Measurements from ENCODE around the gene IGF1R. TPM values are rescaled to one million over a fixed set of nuclear protein-coding genes. Genes with fewer than 3 reads are reported as not detected.

IGF1R gene
- total RNA-seq, 1 experiment from 2014 or later = 0.56 TPM

- Histone ChIP-seq H3K4me2 (ENCODE audit: low read depth, low read length, poor library complexity, severe bottlenecking) (no peak overlapping the region), H3K36me3 (ENCODE audit: insufficient read depth, low read length) (no peaks in the 10 kb centered on the region), H3K27me3 (ENCODE audit: low read length) (no peaks in the 10 kb centered on the region), H3K27ac (ENCODE audit: low read length) (no peak overlapping the region), H2AFZ (ENCODE audit: low read length) (no peak overlapping the region), H3K9me2 (replicated peaks; ENCODE audit: insufficient read depth, low read length) (no peaks in the 10 kb centered on the region), H3K9me3 (ENCODE audit: low read length) (no peaks in the 10 kb centered on the region), H3K79me2 (ENCODE audit: low read length) (no peaks in the 10 kb centered on the region), H3K9ac (ENCODE audit: low read length) (no peak overlapping the region), H3K4me3 (ENCODE audit: low read length) (no peak overlapping the region), H3K4me1 (ENCODE audit: low read length) (no peaks in the 10 kb centered on the region), H4K20me1 (ENCODE audit: insufficient read depth, low read depth, low read length) (no peaks in the 10 kb centered on the region)
- DNase-seq = no peak
Measured at GRCh38 chr15:98660055-98660454, 11.7 kb downstream of the IGF1R start.

- Histone ChIP-seq H3K79me2 (ENCODE audit: low read length) (no peaks in the 10 kb centered on the region), H3K9ac (ENCODE audit: low read length) (no peak overlapping the region)
Measured at GRCh38 chr15:98663045-98663444, 14.7 kb downstream of the IGF1R start.

GRCh38 chr15:98663606-98664005, 15.3 kb downstream of the IGF1R start:
- no peak for DNase-seq
- H4K20me1 ChIP-seq (ENCODE audit: insufficient read depth, low read depth, low read length) = no peaks in the 10 kb centered on the region
- H3K79me2 ChIP-seq (ENCODE audit: low read length) = no peaks in the 10 kb centered on the region
- H3K9me2 ChIP-seq (replicated peaks; ENCODE audit: insufficient read depth, low read length) = no peaks in the 10 kb centered on the region
- no peaks in the 10 kb centered on the region for H3K4me1 ChIP-seq (ENCODE audit: low read length)
- no peak overlapping the region for H3K9ac ChIP-seq (ENCODE audit: low read length)
- no peaks in the 10 kb centered on the region for H3K9me3 ChIP-seq (ENCODE audit: low read length)
- H3K4me3 ChIP-seq (ENCODE audit: low read length) = no peak overlapping the region
- H3K27me3 ChIP-seq (ENCODE audit: low read length) = no peaks in the 10 kb centered on the region
- no peak overlapping the region for H3K4me2 ChIP-seq (ENCODE audit: low read depth, low read length, poor library complexity, severe bottlenecking)
- no peaks in the 10 kb centered on the region for H3K36me3 ChIP-seq (ENCODE audit: insufficient read depth, low read length)
- H3K27ac ChIP-seq (ENCODE audit: low read length) = no peak overlapping the region
- H2AFZ ChIP-seq (ENCODE audit: low read length) = no peak overlapping the region

More at GRCh38 chr15:98663045-98663444, 14.7 kb downstream of the IGF1R start:
- no peak overlapping the region for H3K4me3 ChIP-seq (ENCODE audit: low read length)
- H4K20me1 ChIP-seq (ENCODE audit: insufficient read depth, low read depth, low read length) = no peaks in the 10 kb centered on the region
- H3K9me3 ChIP-seq (ENCODE audit: low read length) = no peaks in the 10 kb centered on the region
- no peaks in the 10 kb centered on the region for H3K27me3 ChIP-seq (ENCODE audit: low read length)
- H3K36me3 ChIP-seq (ENCODE audit: insufficient read depth, low read length) = no peaks in the 10 kb centered on the region
- H3K4me2 ChIP-seq (ENCODE audit: low read depth, low read length, poor library complexity, severe bottlenecking) = no peak overlapping the region
- no peak overlapping the region for H2AFZ ChIP-seq (ENCODE audit: low read length)
- no peaks in the 10 kb centered on the region for H3K9me2 ChIP-seq (replicated peaks; ENCODE audit: insufficient read depth, low read length)
- DNase-seq = no peak
- H3K27ac ChIP-seq (ENCODE audit: low read length) = no peak overlapping the region
- no peaks in the 10 kb centered on the region for H3K4me1 ChIP-seq (ENCODE audit: low read length)

GRCh38 chr15:98666441-98666840, 18.1 kb downstream of the IGF1R start:
- H3K9me2 ChIP-seq (replicated peaks; ENCODE audit: insufficient read depth, low read length) = no peaks in the 10 kb centered on the region
- no peak overlapping the region for H3K4me2 ChIP-seq (ENCODE audit: low read depth, low read length, poor library complexity, severe bottlenecking)
- H4K20me1 ChIP-seq (ENCODE audit: insufficient read depth, low read depth, low read length) = no peaks in the 10 kb centered on the region
- no peak overlapping the region for H2AFZ ChIP-seq (ENCODE audit: low read length)
- no peaks in the 10 kb centered on the region for H3K9me3 ChIP-seq (ENCODE audit: low read length)
- no peak overlapping the region for H3K4me3 ChIP-seq (ENCODE audit: low read length)
- H3K79me2 ChIP-seq (ENCODE audit: low read length) = no peaks in the 10 kb centered on the region
- H3K27ac ChIP-seq (ENCODE audit: low read length) = no peak overlapping the region
- no peak for DNase-seq
- no peaks in the 10 kb centered on the region for H3K4me1 ChIP-seq (ENCODE audit: low read length)
- H3K27me3 ChIP-seq (ENCODE audit: low read length) = no peaks in the 10 kb centered on the region
- H3K9ac ChIP-seq (ENCODE audit: low read length) = no peak overlapping the region
- no peaks in the 10 kb centered on the region for H3K36me3 ChIP-seq (ENCODE audit: insufficient read depth, low read length)

GRCh38 chr15:98666841-98667240, 18.5 kb downstream of the IGF1R start:
- Histone ChIP-seq H3K79me2 (ENCODE audit: low read length) (no peaks in the 10 kb centered on the region), H2AFZ (ENCODE audit: low read length) (no peak overlapping the region), H3K4me1 (ENCODE audit: low read length) (no peaks in the 10 kb centered on the region), H4K20me1 (ENCODE audit: insufficient read depth, low read depth, low read length) (no peaks in the 10 kb centered on the region), H3K9ac (ENCODE audit: low read length) (no peak overlapping the region), H3K27me3 (ENCODE audit: low read length) (no peaks in the 10 kb centered on the region), H3K4me2 (ENCODE audit: low read depth, low read length, poor library complexity, severe bottlenecking) (no peak overlapping the region), H3K27ac (ENCODE audit: low read length) (no peak overlapping the region), H3K9me2 (replicated peaks; ENCODE audit: insufficient read depth, low read length) (no peaks in the 10 kb centered on the region), H3K4me3 (ENCODE audit: low read length) (no peak overlapping the region), H3K36me3 (ENCODE audit: insufficient read depth, low read length) (no peaks in the 10 kb centered on the region), H3K9me3 (ENCODE audit: low read length) (no peaks in the 10 kb centered on the region)
- no peak for DNase-seq

GRCh38 chr15:98667521-98668179, 19.3 kb downstream of the IGF1R start:
- Histone ChIP-seq H3K9me2 (replicated peaks; ENCODE audit: insufficient read depth, low read length) (no peaks in the 10 kb centered on the region), H3K4me3 (ENCODE audit: low read length) (no peak overlapping the region), H3K79me2 (ENCODE audit: low read length) (no peaks in the 10 kb centered on the region), H3K27me3 (ENCODE audit: low read length) (no peaks in the 10 kb centered on the region), H3K4me1 (ENCODE audit: low read length) (no peaks in the 10 kb centered on the region), H3K9ac (ENCODE audit: low read length) (no peak overlapping the region), H3K27ac (ENCODE audit: low read length) (no peak overlapping the region), H4K20me1 (ENCODE audit: insufficient read depth, low read depth, low read length) (no peaks in the 10 kb centered on the region), H3K9me3 (ENCODE audit: low read length) (no peaks in the 10 kb centered on the region), H2AFZ (ENCODE audit: low read length) (no peak overlapping the region), H3K36me3 (ENCODE audit: insufficient read depth, low read length) (no peaks in the 10 kb centered on the region), H3K4me2 (ENCODE audit: low read depth, low read length, poor library complexity, severe bottlenecking) (no peak overlapping the region)
- no peak for DNase-seq

- Histone ChIP-seq H3K79me2 (ENCODE audit: low read length) (no peaks in the 10 kb centered on the region), H3K9ac (ENCODE audit: low read length) (no peak overlapping the region), H3K27ac (ENCODE audit: low read length) (no peak overlapping the region), H2AFZ (ENCODE audit: low read length) (no peak overlapping the region), H3K9me2 (replicated peaks; ENCODE audit: insufficient read depth, low read length) (no peaks in the 10 kb centered on the region), H4K20me1 (ENCODE audit: insufficient read depth, low read depth, low read length) (no peaks in the 10 kb centered on the region), H3K9me3 (ENCODE audit: low read length) (no peaks in the 10 kb centered on the region), H3K36me3 (ENCODE audit: insufficient read depth, low read length) (no peaks in the 10 kb centered on the region), H3K27me3 (ENCODE audit: low read length) (no peaks in the 10 kb centered on the region), H3K4me2 (ENCODE audit: low read depth, low read length, poor library complexity, severe bottlenecking) (no peak overlapping the region), H3K4me1 (ENCODE audit: low read length) (no peaks in the 10 kb centered on the region), H3K4me3 (ENCODE audit: low read length) (no peak overlapping the region)
- no peak for DNase-seq
Measured at GRCh38 chr15:98668566-98669308, 20.4 kb downstream of the IGF1R start.

- H3K36me3 ChIP-seq (ENCODE audit: insufficient read depth, low read length) = no peaks in the 10 kb centered on the region
- H3K79me2 ChIP-seq (ENCODE audit: low read length) = no peaks in the 10 kb centered on the region
- no peaks in the 10 kb centered on the region for H3K9me2 ChIP-seq (replicated peaks; ENCODE audit: insufficient read depth, low read length)
- H3K4me2 ChIP-seq (ENCODE audit: low read depth, low read length, poor library complexity, severe bottlenecking) = no peak overlapping the region
- H3K4me1 ChIP-seq (ENCODE audit: low read length) = no peaks in the 10 kb centered on the region
- H4K20me1 ChIP-seq (ENCODE audit: insufficient read depth, low read depth, low read length) = no peaks in the 10 kb centered on the region
- H3K27me3 ChIP-seq (ENCODE audit: low read length) = no peaks in the 10 kb centered on the region
- no peak overlapping the region for H3K27ac ChIP-seq (ENCODE audit: low read length)
- no peak overlapping the region for H3K9ac ChIP-seq (ENCODE audit: low read length)
- no peaks in the 10 kb centered on the region for H3K9me3 ChIP-seq (ENCODE audit: low read length)
- no peak for DNase-seq
- H3K4me3 ChIP-seq (ENCODE audit: low read length) = no peak overlapping the region
- H2AFZ ChIP-seq (ENCODE audit: low read length) = no peak overlapping the region
Measured at GRCh38 chr15:98669638-98670037, 21.3 kb downstream of the IGF1R start.

Measured in Karpas-422 (cell line).